Activated CD8-positive, alpha-beta memory T cell treated with anti-CD3 and anti-CD28 coated beads, Interleukin-2, amount 50 U/mL, for 24 hours (primary cell): ENCODE results near the gene APBB2.
"Not testable (repeated sequence)": the region's sequence is repeated elsewhere in the genome, so short reads cannot be mapped to it uniquely, and the experiment has no call there.

Experiments
- DNase-seq: peaks from one replicate; pipeline ENCODE4 v3.0.0-alpha.2; 2020; ENCODE audit errors: extremely low read depth

The APBB2 gene

GRCh38 chr4:41157009-41157408 is 57.3 kb downstream of the APBB2 start:
- no peak for DNase-seq

DNA sequence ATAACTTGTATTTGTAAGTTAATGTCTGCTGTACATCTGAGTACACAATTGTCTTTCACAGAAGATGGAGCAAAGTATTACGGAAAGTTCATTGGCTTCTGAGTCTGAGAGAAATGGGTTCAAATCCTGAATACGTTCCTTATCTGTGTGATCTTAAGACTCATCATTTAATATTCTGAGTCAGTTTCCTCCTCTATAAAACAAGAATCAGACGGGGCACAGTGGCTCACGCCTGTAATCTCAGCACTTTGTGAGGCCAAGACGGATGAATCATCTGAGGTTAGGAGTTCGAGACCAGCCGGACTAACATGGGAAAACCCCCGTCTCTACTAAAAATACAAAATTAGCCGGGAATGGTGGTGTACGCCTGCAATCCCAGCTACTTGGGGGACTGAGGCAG is 57.8 kb downstream of the APBB2 start:
- no peak for DNase-seq

- DNase-seq = no peak
These were observed 59.0 kb downstream of the APBB2 start for GRCh38 chr4:41155194-41155830.

DNA sequence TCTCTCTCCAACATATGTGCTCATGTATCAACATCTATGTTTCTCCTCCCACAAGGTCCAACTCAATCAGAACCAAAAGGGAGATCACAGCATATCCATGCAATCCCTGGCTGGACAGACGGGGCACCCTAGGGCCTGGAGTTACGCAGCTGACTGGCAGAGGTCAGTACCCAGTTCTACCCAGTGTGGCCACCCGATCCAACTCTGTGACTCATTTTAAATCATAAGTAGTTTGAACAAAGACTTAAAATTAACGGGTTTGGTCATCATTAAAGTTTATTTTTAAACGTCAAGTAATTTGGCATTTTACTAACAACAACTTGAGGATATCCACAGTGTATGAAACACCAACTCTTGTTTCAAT is 59.5 kb downstream of the APBB2 start:
- DNase-seq = no peak

GRCh38 chr4:41154010-41154813 is 60.1 kb downstream of the APBB2 start:
- no peak for DNase-seq

DNA sequence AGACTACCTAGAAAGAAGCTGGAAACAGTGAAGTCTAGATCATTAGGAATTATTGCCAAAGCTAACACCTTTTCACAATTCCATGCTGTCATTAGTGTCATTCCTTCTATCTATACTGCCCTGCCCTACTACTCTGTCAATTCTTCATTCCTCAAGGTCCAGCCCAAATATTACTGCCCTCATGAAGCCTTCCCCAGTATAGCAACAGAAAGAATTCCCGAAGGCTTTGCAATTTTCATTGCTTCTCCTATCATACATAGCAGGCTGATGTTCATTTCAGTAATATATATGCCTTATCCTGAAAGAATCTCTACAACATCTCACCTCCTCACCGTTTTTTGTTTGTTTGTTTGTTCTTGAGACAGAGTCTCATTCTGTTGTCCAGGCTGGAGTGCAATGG is 63.9 kb downstream of the APBB2 start:
- no peak for DNase-seq

GRCh38 chr4:41149568-41149967 is 64.8 kb downstream of the APBB2 start:
- DNase-seq = not testable (repeated sequence)

- DNase-seq = no peak
These were observed 65.4 kb downstream of the APBB2 start for GRCh38 chr4:41148931-41149330.

GRCh38 chr4:41148292-41148691 is 66.0 kb downstream of the APBB2 start:
- DNase-seq = no peak

DNA sequence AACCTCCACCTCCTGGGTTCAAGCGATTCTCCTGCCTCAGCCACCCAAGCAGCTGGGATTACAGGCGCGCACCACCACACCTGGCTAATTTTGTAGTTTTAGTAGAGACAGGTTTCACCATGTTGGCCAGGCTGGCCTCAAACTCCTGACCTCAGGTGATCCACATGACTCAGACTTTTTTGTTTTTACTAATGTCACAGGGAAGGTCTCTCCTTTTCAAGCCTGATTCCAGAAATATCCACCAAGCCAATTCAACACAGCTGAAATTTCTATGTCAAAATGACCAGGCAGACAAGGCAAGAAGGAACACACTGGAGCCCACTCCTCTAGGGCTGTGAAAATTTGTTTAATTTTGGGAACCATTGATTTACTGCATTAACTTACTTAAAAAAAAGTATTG is 66.8 kb downstream of the APBB2 start:
- not testable (repeated sequence) for DNase-seq

- no peak for DNase-seq
These were observed 67.4 kb downstream of the APBB2 start for GRCh38 chr4:41146716-41147506.

GRCh38 chr4:41146196-41146595 is 68.1 kb downstream of the APBB2 start:
- DNase-seq = no peak

GRCh38 chr4:41145571-41146078 is 68.7 kb downstream of the APBB2 start:
- DNase-seq = no peak

DNA sequence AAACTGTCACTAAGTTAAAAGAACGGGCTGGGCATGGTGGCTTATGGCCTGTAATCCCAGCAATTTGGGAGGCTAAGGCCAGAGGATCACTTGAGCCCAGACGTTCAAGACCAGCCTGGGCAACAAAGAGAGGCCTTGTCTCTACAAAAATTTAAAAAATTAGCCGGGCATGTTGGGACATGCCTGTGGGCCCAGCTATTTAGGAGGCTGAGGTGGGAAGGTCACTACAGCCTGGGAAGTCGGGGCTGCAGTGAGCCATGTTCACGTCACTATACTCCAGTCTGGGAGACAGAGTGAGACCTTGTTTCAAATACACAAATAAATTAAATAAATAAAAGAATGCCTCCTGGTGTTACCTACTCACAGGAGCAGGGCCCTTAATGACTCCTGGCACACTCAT is 69.5 kb downstream of the APBB2 start:
- DNase-seq = no peak

GRCh38 chr4:41144040-41144379 is 70.3 kb downstream of the APBB2 start:
- DNase-seq = no peak

GRCh38 chr4:41143311-41144039 is 70.9 kb downstream of the APBB2 start:
- no peak for DNase-seq

GRCh38 chr4:41142376-41143310 is 71.7 kb downstream of the APBB2 start:
- DNase-seq = no peak

- DNase-seq = no peak
These were observed 72.4 kb downstream of the APBB2 start for GRCh38 chr4:41141900-41142299.

DNA sequence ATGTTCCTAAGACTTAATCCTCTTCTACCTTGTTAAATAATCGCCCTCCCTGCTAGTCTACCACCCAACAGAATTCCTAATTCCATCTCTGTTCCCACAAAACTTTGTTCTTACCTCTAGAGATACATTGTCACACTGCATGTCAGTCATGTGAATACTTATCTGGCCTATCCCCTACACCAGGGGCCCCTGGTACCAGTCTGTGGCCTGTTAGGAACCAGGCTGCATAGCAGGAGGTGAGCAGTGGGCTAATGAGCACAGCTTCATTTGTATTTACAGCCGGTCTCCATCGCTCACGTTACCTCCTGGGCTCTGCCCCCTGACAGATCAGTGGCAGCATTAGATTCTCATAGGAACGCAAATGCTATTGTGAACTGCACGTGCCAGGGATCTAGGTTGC is 73.9 kb downstream of the APBB2 start:
- DNase-seq = no peak

DNA sequence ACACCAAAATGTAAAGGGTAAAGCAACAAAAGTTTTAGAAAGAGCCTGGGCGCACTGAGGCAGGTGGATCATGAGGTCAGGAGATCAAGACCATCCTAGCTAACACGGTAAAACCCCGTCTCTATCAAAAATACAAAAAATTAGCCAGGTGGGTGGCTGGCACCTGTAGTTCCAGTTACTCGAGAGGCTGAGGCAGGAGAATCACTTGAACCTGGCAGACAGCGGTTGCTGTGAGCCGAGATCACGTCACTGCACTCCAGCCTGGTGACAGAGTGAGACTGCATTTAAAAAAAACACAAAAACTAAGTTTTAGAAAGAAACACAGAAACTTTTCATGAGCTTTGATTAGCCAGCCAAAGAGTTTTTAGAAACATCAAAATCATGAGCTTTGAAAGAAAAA is 76.5 kb downstream of the APBB2 start:
- no peak for DNase-seq

- DNase-seq = no peak
These were observed 77.9 kb downstream of the APBB2 start for GRCh38 chr4:41136456-41136855.
